ENCODE data around the gene UBC.
"Not testable (repeated sequence)": the region's sequence is repeated elsewhere in the genome, so short reads cannot be mapped to it uniquely, and the experiment has no call there.

UBC gene

DNA sequence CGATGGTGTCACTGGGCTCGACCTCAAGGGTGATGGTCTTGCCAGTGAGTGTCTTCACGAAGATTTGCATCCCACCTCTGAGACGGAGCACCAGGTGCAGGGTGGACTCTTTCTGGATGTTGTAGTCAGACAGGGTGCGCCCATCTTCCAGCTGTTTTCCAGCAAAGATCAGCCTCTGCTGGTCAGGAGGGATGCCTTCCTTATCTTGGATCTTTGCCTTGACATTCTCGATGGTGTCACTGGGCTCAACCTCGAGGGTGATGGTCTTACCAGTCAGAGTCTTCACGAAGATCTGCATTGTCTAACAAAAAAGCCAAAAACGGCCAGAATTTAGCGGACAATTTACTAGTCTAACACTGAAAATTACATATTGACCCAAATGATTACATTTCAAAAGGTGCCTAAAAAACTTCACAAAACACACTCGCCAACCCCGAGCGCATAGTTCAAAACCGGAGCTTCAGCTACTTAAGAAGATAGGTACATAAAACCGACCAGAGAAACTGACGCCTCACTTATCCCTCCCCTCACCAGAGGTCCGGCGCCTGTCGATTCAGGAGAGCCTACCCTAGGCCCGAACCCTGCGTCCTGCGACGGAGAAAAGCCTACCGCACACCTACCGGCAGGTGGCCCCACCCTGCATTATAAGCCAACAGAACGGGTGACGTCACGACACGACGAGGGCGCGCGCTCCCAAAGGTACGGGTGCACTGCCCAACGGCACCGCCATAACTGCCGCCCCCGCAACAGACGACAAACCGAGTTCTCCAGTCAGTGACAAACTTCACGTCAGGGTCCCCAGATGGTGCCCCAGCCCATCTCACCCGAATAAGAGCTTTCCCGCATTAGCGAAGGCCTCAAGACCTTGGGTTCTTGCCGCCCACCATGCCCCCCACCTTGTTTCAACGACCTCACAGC is 717 bp downstream of the UBC start:
- DNase-seq: no peak

DNA sequence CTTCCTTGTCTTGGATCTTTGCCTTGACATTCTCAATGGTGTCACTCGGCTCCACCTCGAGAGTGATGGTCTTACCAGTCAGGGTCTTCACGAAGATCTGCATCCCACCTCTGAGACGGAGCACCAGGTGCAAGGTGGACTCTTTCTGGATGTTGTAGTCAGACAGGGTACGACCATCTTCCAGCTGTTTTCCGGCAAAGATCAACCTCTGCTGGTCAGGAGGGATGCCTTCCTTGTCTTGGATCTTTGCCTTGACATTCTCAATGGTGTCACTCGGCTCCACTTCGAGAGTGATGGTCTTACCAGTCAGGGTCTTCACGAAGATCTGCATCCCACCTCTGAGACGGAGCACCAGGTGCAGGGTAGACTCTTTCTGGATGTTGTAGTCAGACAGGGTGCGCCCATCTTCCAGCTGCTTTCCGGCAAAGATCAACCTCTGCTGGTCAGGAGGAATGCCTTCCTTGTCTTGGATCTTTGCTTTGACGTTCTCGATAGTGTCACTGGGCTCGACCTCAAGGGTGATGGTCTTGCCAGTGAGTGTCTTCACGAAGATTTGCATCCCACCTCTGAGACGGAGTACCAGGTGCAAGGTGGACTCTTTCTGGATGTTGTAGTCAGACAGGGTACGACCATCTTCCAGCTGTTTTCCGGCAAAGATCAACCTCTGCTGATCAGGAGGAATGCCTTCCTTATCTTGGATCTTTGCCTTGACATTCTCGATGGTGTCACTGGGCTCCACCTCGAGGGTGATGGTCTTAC is 1.7 kb downstream of the UBC start:
- not testable (repeated sequence) for DNase-seq

DNA sequence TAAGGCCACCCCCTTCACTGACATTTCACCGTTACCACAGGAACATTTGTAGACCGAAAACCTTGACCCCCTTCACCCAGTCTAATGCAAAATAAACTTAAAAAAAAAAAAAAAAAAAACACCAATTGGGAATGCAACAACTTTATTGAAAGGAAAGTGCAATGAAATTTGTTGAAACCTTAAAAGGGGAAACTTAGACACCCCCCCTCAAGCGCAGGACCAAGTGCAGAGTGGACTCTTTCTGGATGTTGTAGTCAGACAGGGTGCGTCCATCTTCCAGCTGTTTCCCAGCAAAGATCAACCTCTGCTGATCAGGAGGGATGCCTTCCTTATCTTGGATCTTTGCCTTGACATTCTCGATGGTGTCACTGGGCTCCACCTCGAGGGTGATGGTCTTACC is 2.9 kb downstream of the UBC start:
- DNase-seq: not testable (repeated sequence)

DNA sequence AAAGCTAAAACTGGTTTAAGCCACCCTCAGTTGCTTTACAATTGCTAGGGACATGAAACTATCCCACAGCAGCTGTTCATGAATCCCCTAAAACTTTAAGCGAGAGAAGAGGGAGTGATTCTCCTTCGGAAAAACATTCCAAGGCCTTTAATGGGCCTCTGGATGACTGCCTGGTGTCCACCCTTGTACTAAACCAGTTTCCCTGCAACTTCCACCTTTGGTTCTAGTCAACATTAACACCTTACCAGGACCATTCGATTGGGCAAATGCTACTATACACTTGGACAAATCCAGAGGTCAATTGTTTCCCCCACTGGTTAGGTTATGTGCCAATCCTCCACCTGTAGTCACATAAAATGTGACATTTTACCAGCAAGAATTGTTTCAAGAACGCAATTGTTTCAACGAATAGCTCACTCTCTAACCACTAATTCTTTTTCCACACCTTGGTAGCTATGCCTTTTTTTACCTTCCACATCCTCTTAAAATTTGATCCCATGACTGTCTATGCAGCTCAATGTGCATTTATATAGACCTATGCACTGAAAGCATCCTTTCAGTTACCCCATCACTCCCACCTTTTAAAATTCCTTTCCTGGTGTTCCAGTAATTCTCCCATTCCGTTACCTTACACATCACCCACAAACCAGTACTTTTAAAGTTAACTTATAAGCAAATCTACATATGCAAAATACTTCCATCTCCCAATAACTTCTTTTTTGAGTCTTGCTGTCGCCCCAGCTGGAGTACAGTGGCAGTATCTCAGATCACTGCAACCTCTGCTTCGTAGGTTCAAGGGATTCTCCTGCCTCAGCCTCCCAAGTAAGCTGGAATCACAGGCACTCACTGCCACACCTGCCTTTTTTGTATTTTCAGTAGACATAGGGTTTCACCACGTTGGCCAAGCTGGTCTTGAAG is 3.6 kb downstream of the UBC start:
- DNase-seq: no peak

DNA sequence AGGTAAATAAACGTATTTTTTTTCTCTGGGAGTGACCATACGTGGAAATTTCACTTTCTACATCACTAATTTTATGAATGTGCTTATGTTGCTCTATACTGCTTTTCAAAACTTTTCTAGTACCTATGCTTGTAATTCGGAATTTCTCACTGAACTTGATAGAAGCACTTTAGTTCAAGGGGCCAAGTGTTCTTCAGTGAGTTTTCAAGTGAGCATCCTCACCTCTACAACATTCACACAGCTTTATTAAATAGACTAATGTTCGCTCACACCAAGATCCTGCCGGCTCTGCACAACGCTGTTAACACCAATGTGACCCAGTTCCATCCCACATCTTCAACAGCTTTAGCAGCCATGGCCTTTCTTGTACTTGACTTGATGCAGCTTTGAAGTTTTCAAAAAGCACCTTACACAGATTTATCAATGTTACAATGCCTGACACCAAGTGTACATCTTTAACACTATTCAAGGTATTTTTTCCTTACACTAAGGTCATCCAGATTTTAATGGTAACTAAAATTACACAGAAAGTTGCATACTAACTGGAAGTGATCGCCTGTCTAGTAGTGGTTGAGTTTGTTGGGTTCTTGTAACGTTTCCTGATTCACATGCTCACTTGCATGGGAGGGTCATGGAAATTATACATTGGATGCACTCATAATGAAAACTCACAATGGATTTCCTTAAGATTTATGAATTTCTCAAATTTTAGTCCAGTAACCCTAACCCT is 4.5 kb downstream of the UBC start:
- DNase-seq: no peak

DNA sequence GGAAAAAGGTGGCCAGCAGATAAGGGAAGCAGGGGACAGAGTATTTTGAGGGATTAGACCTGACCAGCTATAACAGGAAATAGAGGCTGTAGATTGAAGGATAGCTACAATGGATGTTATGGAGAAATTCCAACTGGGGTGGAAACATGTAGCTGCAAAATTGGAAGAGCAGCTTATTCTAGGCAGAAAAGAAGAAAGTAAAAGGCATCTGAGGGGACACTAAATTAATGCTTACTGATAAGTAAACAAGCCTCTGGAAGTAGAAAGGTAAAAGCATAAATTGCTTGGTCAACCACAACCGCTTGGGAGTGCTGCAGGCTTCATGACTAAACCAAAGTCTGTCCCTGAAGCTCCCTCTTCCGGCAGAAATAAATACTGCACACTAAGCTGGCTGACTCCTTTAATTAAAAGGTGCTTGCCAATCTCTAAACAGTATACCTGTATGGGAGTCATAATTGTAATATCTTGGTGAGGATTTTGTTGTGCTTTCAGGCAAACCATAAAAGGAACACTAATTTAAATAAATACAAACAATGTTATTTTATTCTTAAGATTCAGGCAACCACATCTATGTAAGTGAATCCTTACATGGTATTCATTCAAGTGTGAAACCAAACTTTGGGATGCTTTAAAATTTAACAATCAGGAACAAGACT is 7.7 kb downstream of the UBC start:
- DNase-seq: no peak

DNA sequence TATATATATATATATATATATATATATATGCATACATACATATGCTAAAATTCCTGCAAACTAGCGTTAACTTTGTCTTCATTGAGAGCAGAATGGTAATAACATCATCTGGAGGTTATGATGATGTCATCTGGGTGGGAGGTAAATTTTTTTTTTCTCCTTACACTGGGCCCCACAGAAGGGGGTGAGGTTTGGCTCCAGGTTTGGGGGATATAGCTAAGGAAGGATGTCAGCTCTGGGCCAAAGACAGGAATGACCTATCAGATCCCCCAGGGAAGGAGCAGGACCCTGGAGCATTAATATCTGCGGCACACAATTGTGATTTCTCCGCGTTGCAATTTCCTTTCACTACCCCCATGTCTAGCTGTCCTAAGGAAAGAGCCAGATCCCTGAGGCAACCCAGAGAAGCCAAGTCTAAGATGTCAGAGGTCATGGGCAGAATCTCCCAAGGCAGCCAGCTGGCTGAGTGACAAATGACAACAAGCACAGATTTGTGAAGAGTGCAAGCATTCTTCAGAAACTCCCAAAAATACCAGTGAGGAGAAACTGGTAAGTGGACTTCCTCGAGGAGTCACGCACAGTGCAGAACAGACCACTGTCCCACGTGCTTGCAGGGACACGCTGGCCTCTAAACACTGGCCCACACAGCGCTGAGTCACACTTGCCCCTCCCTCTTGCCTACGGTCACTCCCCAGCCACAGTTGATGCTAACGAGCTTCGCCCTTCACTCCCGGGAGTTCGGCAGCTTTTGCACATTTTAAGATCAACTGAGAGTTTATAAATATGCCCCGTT is 9.9 kb downstream of the UBC start:
- peak; percentile 79 for DNase-seq

DNA sequence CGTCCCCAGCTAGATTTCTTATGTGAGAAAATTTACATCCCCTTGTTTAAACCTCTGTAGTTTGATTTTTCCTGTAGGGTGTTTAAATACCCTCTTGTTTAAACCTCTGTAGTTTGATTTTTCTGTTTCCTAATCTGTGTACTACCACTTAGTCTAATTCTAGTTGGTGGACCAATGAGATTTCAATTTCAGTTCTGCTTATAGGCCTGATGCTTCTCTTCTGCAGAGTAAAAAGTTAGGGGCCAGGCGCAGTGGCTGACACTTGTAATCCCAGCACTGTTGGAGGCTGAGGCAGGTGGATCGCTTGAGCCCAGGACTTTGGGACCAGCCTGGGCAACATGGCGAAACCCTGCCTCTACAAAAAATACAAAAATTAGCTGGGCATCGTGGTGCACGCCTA is 11.5 kb downstream of the UBC start:
- DNase-seq: no peak

DNA sequence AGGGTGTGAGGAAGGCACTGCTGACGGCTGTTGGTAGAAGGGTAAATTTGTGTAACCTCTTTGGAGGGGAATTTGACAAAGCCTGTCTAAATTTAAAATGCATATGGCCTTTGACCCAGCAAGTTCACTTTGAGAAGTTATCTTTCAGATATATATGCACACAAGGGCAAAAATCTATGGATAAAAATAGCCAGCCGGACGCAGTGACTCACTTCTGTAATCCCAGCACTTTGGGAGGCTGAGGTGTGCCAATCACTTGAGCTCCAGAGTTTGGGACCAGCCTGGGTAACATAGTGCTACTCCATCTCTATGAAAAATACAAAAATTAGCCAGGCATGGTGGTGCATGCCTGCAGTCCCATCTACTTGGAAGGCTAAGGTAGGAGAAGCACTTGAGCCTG is 13.4 kb downstream of the UBC start:
- no peak for DNase-seq

DNA sequence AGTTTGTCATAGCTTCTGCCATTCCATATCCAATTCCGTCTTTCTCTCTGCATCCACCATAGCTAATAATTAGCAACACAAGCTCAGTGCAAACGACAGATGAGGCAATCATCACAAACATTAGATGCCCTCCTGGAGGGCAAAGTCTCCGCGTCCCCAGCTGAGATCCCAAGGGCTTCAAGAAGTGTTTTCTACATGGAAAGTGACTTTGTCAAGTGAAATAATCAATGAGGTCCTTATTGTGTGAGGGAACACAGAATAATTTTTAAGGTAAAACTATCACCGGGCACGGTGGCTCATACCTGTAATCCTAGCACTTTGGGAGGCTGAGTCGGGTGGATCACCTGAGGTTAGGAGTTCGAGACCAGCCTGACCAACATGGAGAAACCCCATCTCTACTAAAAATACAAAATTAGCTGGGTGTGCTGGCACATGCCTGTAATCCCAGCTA is 14.1 kb downstream of the UBC start:
- DNase-seq: not testable (repeated sequence)

DNA sequence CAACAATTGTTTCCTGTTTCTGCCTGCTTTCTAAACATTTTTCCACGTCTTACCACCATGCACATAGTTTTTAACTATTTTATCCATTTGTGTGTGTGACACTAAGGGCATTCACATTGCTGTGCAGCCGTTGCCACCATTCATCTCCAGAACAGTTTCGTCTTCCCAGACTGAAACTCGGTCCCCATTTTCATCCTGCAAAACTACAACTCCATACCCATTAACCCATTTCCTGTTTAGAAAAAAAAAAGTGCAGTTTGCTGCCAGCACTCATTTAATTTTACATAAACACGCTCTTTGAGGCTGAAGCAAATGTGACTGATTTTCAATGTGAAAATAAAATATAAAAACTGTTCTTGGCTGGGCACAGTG is 15.5 kb downstream of the UBC start:
- no peak for DNase-seq

DNA sequence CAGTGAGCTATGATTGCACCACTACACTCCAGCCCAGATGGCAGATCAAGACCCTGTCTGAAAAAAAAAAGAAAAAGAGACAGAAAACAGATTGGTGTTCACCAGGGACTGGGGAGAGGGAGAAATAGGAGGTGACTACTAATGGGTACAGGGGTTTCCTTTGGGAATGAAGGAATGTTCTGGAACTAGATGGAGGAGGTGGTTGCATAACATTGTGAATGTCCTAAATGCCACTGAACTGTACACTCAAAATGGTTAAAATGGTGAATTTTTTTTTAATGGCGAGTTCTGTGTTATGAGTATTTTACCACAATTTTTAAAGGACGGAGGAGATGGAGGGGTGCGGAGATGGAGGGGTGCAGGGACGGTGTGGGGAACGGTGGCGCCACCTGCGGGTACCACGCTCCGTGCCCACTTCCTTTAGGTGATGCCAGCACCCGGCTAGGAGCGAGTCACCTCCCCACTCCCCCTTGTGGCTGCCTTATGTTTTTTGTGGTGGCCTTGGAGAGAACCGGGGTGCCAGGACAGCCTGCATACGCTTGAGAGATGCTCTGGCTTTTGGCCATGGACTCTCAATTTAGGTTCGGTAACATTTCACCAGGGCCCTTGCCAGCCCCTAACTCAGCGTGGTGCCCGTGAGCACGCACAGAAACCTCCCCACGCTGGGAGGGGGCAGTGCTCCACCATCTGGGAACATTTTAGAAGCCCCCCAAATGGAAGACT is 16.1 kb downstream of the UBC start:
- peak; percentile 38 for DNase-seq

DNA sequence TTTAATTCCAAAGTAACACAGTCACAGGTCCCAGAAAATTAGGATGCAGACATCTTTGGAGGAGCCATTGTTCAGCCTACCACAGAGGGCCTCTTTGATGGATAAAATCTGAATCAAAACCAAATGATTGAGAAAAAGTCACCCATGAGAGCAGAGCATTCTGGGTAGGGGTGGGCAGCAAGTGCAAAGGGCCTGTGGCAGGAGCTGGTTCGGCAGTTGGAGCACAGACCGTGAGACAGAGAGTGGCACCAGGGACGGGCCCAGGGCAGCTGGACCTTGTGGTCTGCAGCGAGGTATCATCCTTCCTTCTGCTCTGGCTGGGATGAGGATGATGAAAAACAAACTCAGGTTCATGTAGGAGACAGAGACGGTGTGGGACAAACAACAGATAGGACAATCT is 18.0 kb downstream of the UBC start:
- DNase-seq: no peak

DNA sequence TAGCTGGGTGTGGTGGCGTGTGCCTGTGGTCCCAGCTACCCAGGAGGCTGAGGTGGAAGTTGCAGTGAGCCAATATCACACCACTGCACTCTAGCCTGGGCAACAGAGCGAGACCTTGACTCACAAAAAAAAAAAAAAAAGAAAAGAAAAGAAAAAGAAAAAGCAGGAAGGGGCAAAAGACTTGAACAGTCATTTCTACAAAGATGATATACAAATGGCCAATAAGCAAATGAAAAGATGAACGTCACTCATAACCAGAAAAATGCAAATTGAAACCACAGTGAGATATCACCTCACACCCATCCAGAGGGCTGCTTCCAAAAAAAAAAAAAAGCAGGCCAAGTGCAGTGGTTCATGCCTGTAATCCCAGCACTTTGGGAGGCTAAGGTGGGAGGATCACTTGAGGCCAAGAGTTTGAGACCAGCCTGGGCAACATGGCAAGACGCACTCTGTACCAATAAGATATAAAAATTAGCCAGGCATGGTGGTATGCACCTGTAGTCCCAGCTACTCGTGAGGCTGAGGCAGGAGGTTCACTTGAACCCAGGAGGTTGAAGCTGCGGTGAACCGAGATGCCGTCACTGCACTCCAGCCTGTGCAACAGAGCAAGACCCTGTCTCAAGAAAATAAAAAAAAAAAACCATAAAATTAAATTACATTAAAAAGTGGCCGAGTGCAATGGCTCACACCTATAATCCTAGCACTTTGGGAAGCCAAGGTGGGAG is 20.5 kb downstream of the UBC start:
- DNase-seq: no peak

DNA sequence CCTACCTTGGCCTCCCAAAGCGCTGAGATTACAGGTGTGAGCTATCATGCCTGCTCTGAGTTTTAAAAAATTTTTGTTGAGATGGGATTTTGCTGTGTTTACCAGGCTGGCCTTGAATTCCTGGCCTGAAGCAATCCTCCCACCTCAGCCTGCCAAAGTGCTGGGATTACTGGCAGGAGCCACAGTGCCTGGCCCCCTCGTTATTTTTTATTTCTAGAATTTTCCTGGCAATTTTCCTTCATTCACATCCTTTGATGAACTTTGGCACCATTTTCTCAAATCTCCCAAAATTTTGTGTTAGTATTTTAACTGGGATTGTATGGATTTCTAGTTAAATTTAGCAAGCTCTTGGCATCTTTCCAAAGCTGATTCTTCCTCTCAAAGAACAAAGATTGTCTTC is 26.2 kb downstream of the UBC start:
- DNase-seq: peak; percentile 19

DNA sequence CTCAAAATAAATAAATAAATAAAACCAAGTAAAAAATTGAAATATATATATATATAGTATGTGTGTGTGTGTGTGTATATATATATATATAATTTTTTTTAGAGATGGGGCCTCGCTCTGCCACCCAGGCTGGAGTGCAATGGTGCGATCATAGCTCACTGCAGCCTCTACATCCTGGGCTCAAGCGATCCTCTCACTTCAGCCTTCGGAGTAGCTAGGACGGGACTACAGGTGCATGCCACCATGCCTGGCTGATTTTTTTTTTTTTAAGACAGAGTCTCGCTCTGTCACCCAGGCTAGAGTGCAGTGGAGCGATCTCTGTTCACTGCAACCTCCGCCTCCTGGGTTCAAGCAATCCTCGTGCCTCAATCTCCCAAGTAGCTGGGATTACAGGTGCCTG is 26.7 kb downstream of the UBC start:
- not testable (repeated sequence) for DNase-seq

DNA sequence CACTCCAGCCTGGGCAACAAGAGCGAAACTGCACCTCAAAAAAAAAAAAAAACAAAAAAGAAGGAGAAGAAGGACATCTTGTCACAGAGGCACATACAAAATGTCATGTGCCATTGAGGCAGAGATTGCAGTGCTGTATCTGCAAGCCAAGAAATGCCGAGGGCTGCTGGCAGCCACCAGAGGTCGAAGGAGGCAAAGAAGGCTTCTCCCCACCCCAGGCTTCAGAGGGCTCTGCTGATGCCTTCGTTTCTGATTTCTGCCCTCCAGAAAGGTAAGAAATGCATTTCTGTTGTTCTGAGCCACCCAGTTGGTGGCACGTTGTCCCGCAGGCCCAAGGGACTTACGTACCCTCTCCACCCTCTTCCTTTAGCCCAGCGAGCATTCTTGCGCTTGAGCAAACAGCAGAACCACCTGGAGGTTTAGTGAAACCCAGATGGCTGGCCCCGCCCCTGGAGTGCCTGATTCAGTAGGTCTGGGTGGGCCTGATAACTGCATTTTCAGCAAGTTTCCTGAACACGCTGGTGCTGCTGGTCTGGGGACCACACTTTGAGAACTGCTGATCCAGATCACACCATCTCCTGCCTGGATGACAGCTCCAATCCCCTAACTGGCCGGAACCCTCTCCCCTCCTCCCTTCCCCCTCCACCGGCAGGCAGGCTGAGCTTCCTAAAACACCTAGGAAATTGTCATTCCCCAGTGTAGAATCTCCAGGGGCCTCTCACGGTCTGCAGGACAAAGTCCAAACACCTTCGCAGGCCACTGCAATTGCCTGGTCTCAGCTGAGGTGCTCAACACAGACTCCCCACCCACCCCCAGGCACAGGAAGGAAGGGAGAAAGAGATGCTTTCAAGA is 29.6 kb downstream of the UBC start:
- DNase-seq: no peak
